H9 (cell line): Measurements from ENCODE around the gene CKMT1A. TPM values are rescaled to one million over a fixed set of nuclear protein-coding genes. Genes with fewer than 3 reads are reported as not detected.
"Not testable (repeated sequence)": the region's sequence is repeated elsewhere in the genome, so short reads cannot be mapped to it uniquely, and the experiment has no call there.

Source experiments
- DNase-seq: peaks from one replicate; pipeline ENCODE4 v3.0.0-alpha.2; 2017
- H2AFZ ChIP-seq: one replicate; pipeline ENCODE4 v1.6.1; 2013; ENCODE audit warnings: mild to moderate bottlenecking, low read length, control low read depth, moderate library complexity
- H2AK5ac ChIP-seq: 2 replicates; pipeline ENCODE4 v1.6.1; 2013; ENCODE audit warnings: low read length, control low read depth, mixed read lengths; ENCODE audit not compliant: insufficient read length
- H2BK120ac ChIP-seq: one replicate; pipeline ENCODE4 v1.6.1; 2013; ENCODE audit warnings: low read depth, mild to moderate bottlenecking, low read length, control low read depth, inconsistent platforms; ENCODE audit not compliant: poor library complexity, severe bottlenecking
- H2BK12ac ChIP-seq: 2 replicates; pipeline ENCODE4 v1.6.1; 2013; ENCODE audit warnings: low read length, control low read depth, mixed read lengths, low read depth; ENCODE audit not compliant: insufficient read length
- H2BK15ac ChIP-seq: 2 replicates; pipeline ENCODE4 v1.6.1; 2013; ENCODE audit warnings: low read depth, low read length, control low read depth
- H2BK20ac ChIP-seq: one replicate; pipeline ENCODE4 v1.6.1; 2013; ENCODE audit warnings: low read depth, mild to moderate bottlenecking, low read length, control low read depth, inconsistent platforms; ENCODE audit not compliant: poor library complexity, severe bottlenecking
- H2BK5ac ChIP-seq: 2 replicates; pipeline ENCODE4 v1.6.1; 2013; ENCODE audit warnings: low read length, control low read depth, mixed read lengths; ENCODE audit not compliant: insufficient read length
- H3K14ac ChIP-seq: 2 replicates; pipeline ENCODE4 v1.6.1; 2013; ENCODE audit warnings: low read length, control low read depth; ENCODE audit not compliant: insufficient read depth
- H3K18ac ChIP-seq: 2 replicates; pipeline ENCODE4 v1.6.1; 2013; ENCODE audit warnings: low read depth, mild to moderate bottlenecking, mixed read lengths, low read length, control low read depth; ENCODE audit not compliant: insufficient read length
- H3K23ac ChIP-seq: 2 replicates; pipeline ENCODE4 v1.6.1; 2013; ENCODE audit warnings: low read length, control low read depth, mixed read lengths, low read depth; ENCODE audit not compliant: insufficient read length
- H3K23me2 ChIP-seq: 2 replicates; pipeline ENCODE4 v1.6.1; 2013; ENCODE audit warnings: low read depth, mild to moderate bottlenecking, mixed read lengths, low read length, control low read depth; ENCODE audit not compliant: insufficient read length, poor library complexity, severe bottlenecking
- H3K27ac ChIP-seq: 2 replicates; pipeline ENCODE4 v1.5.1; 2013; ENCODE audit warnings: low read length, control low read depth, mixed read lengths, low read depth; ENCODE audit not compliant: insufficient read length
- H3K27me3 ChIP-seq: 2 replicates; pipeline ENCODE4 v1.6.1; 2013; ENCODE audit warnings: low read length, control low read depth, inconsistent platforms; ENCODE audit not compliant: insufficient read depth
- H3K4ac ChIP-seq: 2 replicates; pipeline ENCODE4 v1.6.1; 2013; ENCODE audit warnings: low read depth, mild to moderate bottlenecking, control low read depth, inconsistent platforms, low read length, moderate library complexity
- H3K4me1 ChIP-seq: 2 replicates; pipeline ENCODE4 v1.6.1; 2013; ENCODE audit warnings: low read length, control low read depth, inconsistent platforms; ENCODE audit not compliant: insufficient read depth
- H3K4me2 ChIP-seq: 2 replicates; pipeline ENCODE4 v1.6.1; 2013; ENCODE audit warnings: low read length, control low read depth, mixed read lengths; ENCODE audit not compliant: insufficient read length, insufficient read depth
- H3K56ac ChIP-seq: 2 replicates; pipeline ENCODE4 v1.6.1; 2013; ENCODE audit warnings: low read depth, mild to moderate bottlenecking, mixed read lengths, low read length, control low read depth; ENCODE audit not compliant: insufficient read length
- H3K79me1 ChIP-seq: 2 replicates; pipeline ENCODE4 v1.6.1; 2013; ENCODE audit warnings: low read depth, mild to moderate bottlenecking, moderate library complexity, low read length, control low read depth, inconsistent platforms; ENCODE audit not compliant: insufficient read depth, poor library complexity, severe bottlenecking
- H3K79me2 ChIP-seq: 2 replicates; pipeline ENCODE4 v1.6.1; 2013; ENCODE audit warnings: low read length, control low read depth, inconsistent platforms; ENCODE audit not compliant: insufficient read depth
- H3K9ac ChIP-seq: 2 replicates; pipeline ENCODE4 v1.6.1; 2013; ENCODE audit warnings: low read length, control low read depth, mixed read lengths; ENCODE audit not compliant: insufficient read length; ENCODE audit errors: extremely low read depth
- H3K9me3 ChIP-seq: one replicate; pipeline ENCODE4 v1.6.1; 2013; ENCODE audit warnings: low read depth, low read length, inconsistent platforms; ENCODE audit not compliant: control insufficient read depth
- H3T11ph ChIP-seq: one replicate; pipeline ENCODE4 v1.6.1; 2013; ENCODE audit warnings: mild to moderate bottlenecking, low read length, control low read depth, inconsistent platforms
- H4K20me1 ChIP-seq: one replicate; pipeline ENCODE4 v1.6.1; 2013; ENCODE audit not compliant: control insufficient read depth, insufficient read length, insufficient read depth
- H4K5ac ChIP-seq: 2 replicates; pipeline ENCODE4 v1.6.1; 2013; ENCODE audit warnings: low read depth, mild to moderate bottlenecking, mixed read lengths, low read length, control low read depth; ENCODE audit not compliant: insufficient read length
- H4K8ac ChIP-seq: replicated peaks from 2 replicates; pipeline ENCODE4 v1.6.1; 2013; ENCODE audit warnings: low read length, control low read depth, mixed read lengths, low read depth; ENCODE audit not compliant: insufficient read length
- H4K91ac ChIP-seq: 2 replicates; pipeline ENCODE4 v1.6.1; 2013; ENCODE audit warnings: low read depth, mild to moderate bottlenecking, moderate library complexity, mixed read lengths, low read length, control low read depth; ENCODE audit not compliant: insufficient read length
- H3K27ac Mint-ChIP-seq, 3 experiments: 2 replicates in 2 of 3; 3 replicates in 1 of 3; pipeline ENCODE4 v1.8.0; 2020 to 2021; ENCODE audit warnings: mixed read lengths in 3 of 3, mild to moderate bottlenecking in 1 of 3, moderate library complexity in 1 of 3
- H3K27me3 Mint-ChIP-seq: 2 replicates; pipeline ENCODE4 v1.8.0; 2021; ENCODE audit warnings: low read depth, mild to moderate bottlenecking, moderate library complexity, mixed read lengths
- H3K36me3 Mint-ChIP-seq, 3 experiments: 2 replicates in 2 of 3; 3 replicates in 1 of 3; pipeline ENCODE4 v1.8.0; 2020 to 2021; ENCODE audit warnings: low read depth in 3 of 3, mixed read lengths in 3 of 3; ENCODE audit not compliant: insufficient read depth in 1 of 3
- H3K4me1 Mint-ChIP-seq, 2 experiments: 2 replicates each; pipeline ENCODE4 v1.8.0; 2020; ENCODE audit warnings: mixed read lengths in 2 of 2
- H3K4me3 Mint-ChIP-seq, 2 experiments: 2 replicates in 1 of 2; 3 replicates in 1 of 2; pipeline ENCODE4 v1.8.0; 2020 to 2021; ENCODE audit warnings: mild to moderate bottlenecking in 2 of 2, mixed read lengths in 2 of 2, moderate library complexity in 1 of 2
- H3K9me3 Mint-ChIP-seq, 2 experiments: 2 replicates in 1 of 2; 3 replicates in 1 of 2; pipeline ENCODE4 v1.8.0; 2020; ENCODE audit warnings: mild to moderate bottlenecking in 2 of 2, mixed read lengths in 2 of 2, moderate library complexity in 1 of 2
- WGBS: extraction: QIAGEN DNeasy Blood & Tissue Kit; methylation state at CpG from one replicate; pipeline ENCODE4 v1.1.7; 2013; ENCODE audit warnings: missing lambda C conversion rate, low lambda C conversion rate, mixed read lengths; ENCODE audit not compliant: insufficient read length; ENCODE audit errors: extremely low coverage; 5-methylcytosine and 5-hydroxymethylcytosine counted together
- long read RNA-seq: library from polyadenylated mRNA; unstranded; transcript quantifications from one replicate; pipeline ENCODE4 v2.0.0, GENCODE V29; 2020
- total RNA-seq: library from RNA; stranded (reverse); gene quantifications from 2 replicates; pipeline ENCODE4 v1.2.1, GENCODE V29; 2021

CKMT1A gene
- total RNA-seq, result 35.5 and 38.4 TPM in 2 replicates
- long read RNA-seq, transcript CKMT1A-202 (9 exons, 1,911 nt), result major isoform, 223 of 257 reads
- long read RNA-seq, transcript CKMT1A-204 (10 exons, 1,779 nt), result minor isoform, 9 of 257 reads
- long read RNA-seq, partial matches to known transcripts, result 5 of 257 reads
- long read RNA-seq, other reads (novel, unspliced or antisense), result 20 of 257 reads

DNA sequence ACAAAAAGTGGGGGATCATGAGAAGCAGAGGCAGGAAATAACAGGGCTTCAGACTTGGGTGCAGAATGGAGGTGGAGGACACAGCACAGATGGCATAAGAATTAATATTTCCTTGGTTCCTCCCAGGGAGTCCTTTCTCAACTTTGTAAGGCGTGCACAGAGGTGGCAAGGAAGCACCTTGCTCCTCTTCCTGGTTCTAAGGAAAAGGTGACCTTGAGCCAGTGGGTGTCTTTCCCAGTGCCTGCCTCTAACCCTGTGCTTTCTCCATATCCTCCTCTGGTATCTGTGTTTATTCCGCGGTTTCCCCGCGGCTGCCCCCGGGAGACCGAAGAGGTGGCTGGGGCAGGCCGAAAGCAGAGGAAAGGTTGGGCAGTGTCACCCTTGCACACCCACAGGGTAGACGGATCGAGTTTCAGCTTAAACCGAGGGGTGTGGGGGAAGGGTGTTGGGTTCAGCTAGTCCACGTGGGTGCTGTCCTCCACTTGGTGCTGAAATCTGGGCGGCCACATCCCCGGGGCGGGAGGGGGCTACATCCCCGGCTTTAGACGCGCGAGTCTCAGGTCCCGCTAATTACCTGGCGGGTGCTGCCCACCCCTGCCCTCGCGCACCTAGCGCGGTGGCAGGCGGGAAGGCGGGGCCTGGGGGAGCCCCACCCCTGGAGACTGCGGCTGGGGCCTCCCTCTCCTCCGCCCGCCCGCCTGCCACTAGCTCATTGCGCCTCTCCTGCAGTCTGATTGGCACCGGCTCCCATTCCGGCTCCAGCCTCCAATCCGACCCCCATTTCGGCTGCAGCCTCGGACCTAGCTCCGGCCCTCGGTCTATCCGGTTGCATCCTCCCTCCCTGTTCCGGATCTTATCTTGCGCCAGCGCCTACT, at the start of gene CKMT1A:
CKMT1A (plus strand) TSS at position 712 of the 875 bp plus-strand sequence. CDS start 192 bp downstream, outside the sequence.
- H2AK5ac ChIP-seq, H2AFZ ChIP-seq, H3K9me3 Mint-ChIP-seq, H3K27ac ChIP-seq, H3T11ph ChIP-seq, H4K5ac ChIP-seq, DNase-seq, H4K91ac ChIP-seq, H3K9me3 ChIP-seq, H4K20me1 ChIP-seq, H3K27me3 ChIP-seq, H3K18ac ChIP-seq, H3K4me1 ChIP-seq, H3K27ac Mint-ChIP-seq, H3K4me2 ChIP-seq, H3K9ac ChIP-seq, H3K23me2 ChIP-seq, H3K27me3 Mint-ChIP-seq, H2BK120ac ChIP-seq, H2BK5ac ChIP-seq, H3K14ac ChIP-seq, H3K79me1 ChIP-seq, H2BK20ac ChIP-seq, H3K4me3 Mint-ChIP-seq, H3K56ac ChIP-seq, H2BK15ac ChIP-seq, H3K4ac ChIP-seq, H3K4me1 Mint-ChIP-seq, H3K79me2 ChIP-seq, H4K8ac ChIP-seq, H3K23ac ChIP-seq, H2BK12ac ChIP-seq: not testable (repeated sequence)
- peaks cover 6 to 15% (median 12%) of the 10 kb centered on the region in 3 experiments; a peak in 6 of 7 replicates for H3K36me3 Mint-ChIP-seq
- no CpG with 5 or more reads among the region's 43 CpGs for WGBS
